Mesodermal cell (in vitro differentiated cells): ENCODE data around the gene POC1B.
A peak's percentile ranks its signal among the peaks of the same experiment; 100 is the strongest.

Experiments used
- H3K27ac ChIP-seq: 2 replicates; pipeline ENCODE4 v1.7.0; 2013; ENCODE audit warnings: mild to moderate bottlenecking, low read depth, low read length, moderate library complexity; ENCODE audit not compliant: severe bottlenecking
- H3K36me3 ChIP-seq: 2 replicates; pipeline ENCODE4 v1.7.1; 2013; ENCODE audit warnings: mild to moderate bottlenecking, low read length, moderate library complexity; ENCODE audit not compliant: control insufficient read depth, insufficient read depth
- H3K4me1 ChIP-seq: one replicate; pipeline ENCODE4 v1.7.1; 2013; ENCODE audit warnings: mild to moderate bottlenecking, low read length; ENCODE audit not compliant: insufficient read depth, control insufficient read depth, poor library complexity, severe bottlenecking
- H3K4me3 ChIP-seq: 2 replicates; pipeline ENCODE4 v1.7.0; 2013; ENCODE audit warnings: low read length, control low read depth, mild to moderate bottlenecking; ENCODE audit not compliant: insufficient read depth, poor library complexity, severe bottlenecking; ENCODE audit errors: extremely low read depth
- H3K9me3 ChIP-seq: 2 replicates; pipeline ENCODE4 v1.7.1; 2013; ENCODE audit warnings: mild to moderate bottlenecking, low read length, moderate library complexity; ENCODE audit not compliant: control insufficient read depth
- WGBS, 2 experiments: methylation state at CpG; one replicate each; pipeline ENCODE4 v1.1.5; 2013; ENCODE audit warnings: missing lambda C conversion rate in 2 of 2; ENCODE audit not compliant: insufficient coverage in 2 of 2; 5-methylcytosine and 5-hydroxymethylcytosine counted together

The POC1B gene

DNA sequence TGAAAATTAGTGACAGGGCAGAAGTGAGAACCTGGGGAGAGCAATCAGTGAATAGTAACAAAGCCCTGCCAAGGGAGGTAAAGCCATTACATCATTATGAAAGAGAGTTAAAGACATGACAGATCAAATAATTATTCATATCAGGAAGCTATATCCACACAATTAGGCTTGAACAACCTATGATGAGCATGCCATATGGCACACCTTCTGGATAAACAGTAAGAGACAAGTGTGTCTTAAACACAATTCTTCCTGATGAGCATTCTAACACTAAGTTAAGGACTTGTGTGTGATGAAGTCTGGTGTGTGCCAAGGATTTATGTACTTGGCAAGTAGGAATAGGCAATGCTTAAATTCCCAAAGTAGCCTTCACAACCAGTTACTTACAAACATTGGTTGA, 77.3 kb downstream of the POC1B start:
- no peak overlapping the region for H3K27ac ChIP-seq
- no peak overlapping the region for H3K4me3 ChIP-seq
- H3K4me1 ChIP-seq = peaks cover 23% of the 10 kb centered on the region
- no peaks in the 10 kb centered on the region for H3K36me3 ChIP-seq
- H3K9me3 ChIP-seq = no peaks in the 10 kb centered on the region

DNA sequence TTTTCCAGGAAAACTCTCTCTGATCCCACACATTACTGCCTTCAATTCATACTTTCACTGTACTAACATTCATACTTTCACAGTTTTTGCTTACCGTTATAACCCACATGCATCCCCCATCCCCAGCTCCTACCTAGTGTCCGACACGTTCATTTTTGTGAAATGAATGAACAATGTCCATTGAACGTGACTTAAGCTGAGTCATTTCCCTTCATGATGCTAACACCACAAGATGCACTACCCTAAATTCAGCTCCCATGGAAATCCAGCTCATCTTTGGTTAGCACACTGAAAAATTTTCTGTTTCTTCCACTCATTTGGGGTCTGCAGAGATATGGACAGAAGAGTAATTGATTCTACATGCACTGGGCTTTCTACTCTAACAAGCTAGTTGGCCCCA, 85.9 kb downstream of the POC1B start:
- H3K9me3 ChIP-seq = peaks cover 5% of the 10 kb centered on the region
- no peak overlapping the region for H3K4me3 ChIP-seq
- no peak overlapping the region for H3K27ac ChIP-seq
- no peaks in the 10 kb centered on the region for H3K36me3 ChIP-seq
- H3K4me1 ChIP-seq = no peaks in the 10 kb centered on the region
- WGBS, 2 experiments = 94 to 98% methylated on average over 4 of the region's 4 CpGs

DNA sequence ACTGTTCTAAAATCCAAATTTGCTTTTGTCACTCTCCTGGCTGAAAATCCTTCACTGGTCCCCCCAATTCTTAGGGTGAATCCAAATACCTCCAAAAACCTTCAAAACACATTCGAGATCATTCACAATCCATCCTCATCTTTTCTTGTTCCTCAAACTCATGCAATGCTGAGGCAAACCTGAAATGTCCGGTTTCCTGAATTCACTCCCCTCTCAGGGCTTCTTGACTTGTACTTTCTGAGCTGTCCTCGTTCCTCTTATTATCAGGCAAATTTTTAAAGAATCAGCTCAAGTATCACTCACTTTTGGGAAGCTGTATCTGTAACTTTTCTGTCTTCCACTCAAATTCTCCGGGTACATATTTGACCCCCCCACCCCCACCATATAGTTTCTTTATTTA, 88.6 kb downstream of the POC1B start:
- Histone ChIP-seq H3K4me1 (peaks cover 15% of the 10 kb centered on the region), H3K36me3 (no peaks in the 10 kb centered on the region), H3K4me3 (no peak overlapping the region), H3K9me3 (peaks cover 5% of the 10 kb centered on the region), H3K27ac (no peak overlapping the region)
- 92 to 99% methylated on average over 4 of the region's 4 CpGs for WGBS, 2 experiments

DNA sequence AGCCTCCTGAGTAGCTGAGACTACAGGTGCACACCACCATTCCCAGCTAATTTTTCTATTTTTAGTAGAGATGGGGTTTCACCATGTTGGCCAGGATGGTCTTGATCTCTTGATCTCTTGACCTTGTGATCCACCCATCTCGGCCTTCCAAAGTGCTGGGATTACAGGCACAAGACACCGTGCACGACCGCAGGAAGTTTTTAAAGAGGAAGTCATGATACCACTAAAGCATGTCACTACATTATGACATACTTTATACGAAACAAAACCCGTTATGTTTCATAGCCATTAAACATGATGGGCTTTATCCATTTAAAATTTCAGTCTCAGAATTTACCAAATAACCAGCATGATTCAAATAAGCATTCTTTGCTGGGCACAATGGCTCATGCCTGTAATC, 89.8 kb downstream of the POC1B start:
- Histone ChIP-seq H3K9me3 (peaks cover 5% of the 10 kb centered on the region), H3K4me1 (peaks cover 15% of the 10 kb centered on the region), H3K4me3 (no peak overlapping the region), H3K27ac (no peak overlapping the region), H3K36me3 (no peaks in the 10 kb centered on the region)
- WGBS, 2 experiments = 94 to 95% methylated on average over 3 to 6 of the region's 6 CpGs

DNA sequence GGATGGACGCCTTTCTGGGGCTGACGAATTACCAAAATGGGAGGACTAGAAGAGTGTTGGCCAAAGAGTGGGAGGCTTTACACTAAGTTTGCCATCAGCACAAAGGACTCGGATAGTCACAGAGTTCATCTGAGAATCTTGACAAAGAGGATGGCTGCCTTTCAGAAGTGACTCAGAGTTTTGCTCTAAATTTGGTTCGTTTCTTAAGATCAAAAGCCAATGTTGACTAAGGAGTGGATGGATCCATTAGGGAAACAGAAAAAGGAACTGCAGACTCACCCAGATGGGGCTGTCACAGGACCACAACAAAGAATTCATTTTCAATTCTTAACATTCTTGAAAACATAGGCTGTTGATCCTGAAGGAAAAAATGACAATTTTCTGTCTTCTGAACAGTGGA, 92.2 kb downstream of the POC1B start:
- WGBS, 2 experiments = 75 to 86% methylated on average over 4 of the region's 4 CpGs
- no peaks in the 10 kb centered on the region for H3K9me3 ChIP-seq

DNA sequence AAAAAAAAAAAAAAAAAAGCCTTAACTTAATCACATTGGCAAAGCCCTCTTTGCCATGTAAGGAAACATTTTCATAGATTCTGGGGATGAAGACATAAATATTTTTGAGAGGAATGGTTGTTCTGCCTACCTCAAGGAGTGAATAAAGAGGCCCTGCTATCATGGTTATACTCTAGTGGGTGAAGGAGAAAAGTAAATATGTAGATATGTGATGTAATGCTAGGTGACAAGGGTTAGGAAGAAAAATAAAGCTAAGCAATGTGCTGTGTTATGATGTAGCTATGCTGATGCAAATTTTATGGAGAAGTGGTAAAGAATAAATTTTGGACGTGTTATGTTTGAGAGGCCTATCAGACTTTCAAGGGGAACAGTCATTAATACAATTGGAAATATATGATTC, 93.5 kb downstream of the POC1B start:
- no peaks in the 10 kb centered on the region for H3K9me3 ChIP-seq
- no peak overlapping the region for H3K27ac ChIP-seq
- no peak overlapping the region for H3K4me3 ChIP-seq
- 93 to 100% methylated on average over 1 of the region's 1 CpG for WGBS, 2 experiments
- no peaks in the 10 kb centered on the region for H3K36me3 ChIP-seq
- H3K4me1 ChIP-seq = peaks cover 15% of the 10 kb centered on the region

More for the DNA sequence above, 92.2 kb downstream of the POC1B start:
- Histone ChIP-seq H3K27ac (peak overlapping the region; percentile 71), H3K4me3 (no peak overlapping the region), H3K4me1 (peaks cover 15% of the 10 kb centered on the region), H3K36me3 (no peaks in the 10 kb centered on the region)

DNA sequence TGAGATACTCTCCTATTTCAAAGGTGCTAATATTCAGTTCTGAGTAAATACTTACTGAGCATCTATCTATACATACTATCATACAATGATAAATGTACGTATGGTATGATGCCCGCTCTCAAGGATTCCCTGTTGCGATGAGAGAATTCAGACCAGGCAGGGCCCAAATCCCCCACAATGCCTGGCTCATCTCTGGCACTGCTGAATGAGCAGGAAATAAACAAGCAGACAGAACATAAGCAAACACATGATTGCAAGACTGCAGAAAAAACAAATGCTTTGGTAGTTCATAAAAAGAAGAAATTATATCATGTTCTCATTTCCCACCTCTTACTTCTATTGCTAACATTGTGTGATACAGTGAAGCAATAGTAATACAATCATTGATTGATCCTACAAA, 96.3 kb downstream of the POC1B start:
- H3K9me3 ChIP-seq = no peaks in the 10 kb centered on the region
- peaks cover 14% of the 10 kb centered on the region for H3K4me1 ChIP-seq
- 80% methylated on average over 1 of the region's 3 CpGs; no CpG with 5 or more reads in 1 of the 2 experiments for WGBS, 2 experiments
- H3K4me3 ChIP-seq = no peak overlapping the region
- H3K36me3 ChIP-seq = peaks cover 6% of the 10 kb centered on the region
- H3K27ac ChIP-seq = no peak overlapping the region

DNA sequence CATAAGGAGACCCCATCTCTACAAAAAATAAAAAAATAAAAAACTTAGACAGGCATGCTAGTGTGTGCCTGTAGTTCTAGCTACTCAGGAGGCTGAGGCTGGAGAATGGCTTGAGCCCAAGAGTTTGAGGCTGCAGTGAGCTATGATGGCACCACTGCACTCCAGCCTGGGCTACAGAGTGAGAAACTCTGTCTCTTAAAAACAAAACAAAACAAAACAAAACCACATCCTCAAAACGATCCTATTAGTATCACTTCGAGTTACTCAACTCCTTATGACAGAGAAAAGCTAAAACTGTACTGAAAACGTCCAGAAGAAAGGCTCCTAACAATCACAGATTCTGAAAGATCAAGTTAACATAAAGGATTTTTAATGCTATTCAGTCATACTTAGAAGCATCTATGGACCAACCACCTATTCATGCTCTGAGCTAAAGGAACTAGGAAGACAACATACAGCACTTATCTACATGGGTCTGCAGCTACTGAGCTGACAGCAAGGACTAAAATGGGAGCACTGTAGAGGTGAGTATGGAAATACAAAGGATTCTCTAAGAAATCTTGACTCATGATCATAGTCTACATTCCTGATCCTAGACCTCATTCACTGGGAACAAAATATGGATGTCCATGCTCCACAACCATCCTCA, 98.2 kb downstream of the POC1B start:
- no peaks in the 10 kb centered on the region for H3K4me1 ChIP-seq
- no peak overlapping the region for H3K4me3 ChIP-seq
- H3K36me3 ChIP-seq = peaks cover 12% of the 10 kb centered on the region
- no peak overlapping the region for H3K27ac ChIP-seq
- no peaks in the 10 kb centered on the region for H3K9me3 ChIP-seq
- WGBS, 2 experiments = 74 to 76% methylated on average over 2 to 3 of the region's 3 CpGs

DNA sequence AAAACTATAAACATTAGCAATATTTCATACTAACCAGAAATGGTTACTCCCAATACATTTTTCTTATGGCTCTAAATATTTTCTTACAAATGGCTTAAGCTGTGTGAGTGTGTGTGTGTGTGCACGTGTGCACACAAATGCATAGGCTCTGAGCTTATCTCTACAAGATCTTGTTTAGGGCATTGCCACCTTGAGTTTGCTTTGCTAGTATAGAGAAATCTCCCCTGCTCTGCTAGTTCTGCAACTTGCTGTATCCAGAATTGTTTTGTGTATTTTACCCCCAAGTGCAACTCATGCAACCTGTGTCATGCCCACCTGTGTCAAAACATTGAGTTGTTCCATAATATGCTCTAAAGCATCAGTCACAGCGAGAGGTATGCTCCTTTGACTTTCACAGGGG, 101.0 kb downstream of the POC1B start:
- peaks cover 9% of the 10 kb centered on the region for H3K4me1 ChIP-seq
- peaks cover 12% of the 10 kb centered on the region for H3K36me3 ChIP-seq
- H3K9me3 ChIP-seq = no peaks in the 10 kb centered on the region
- H3K4me3 ChIP-seq = no peak overlapping the region
- no peak overlapping the region for H3K27ac ChIP-seq
- 86% methylated on average over 1 of the region's 2 CpGs; no CpG with 5 or more reads in 1 of the 2 experiments for WGBS, 2 experiments

DNA sequence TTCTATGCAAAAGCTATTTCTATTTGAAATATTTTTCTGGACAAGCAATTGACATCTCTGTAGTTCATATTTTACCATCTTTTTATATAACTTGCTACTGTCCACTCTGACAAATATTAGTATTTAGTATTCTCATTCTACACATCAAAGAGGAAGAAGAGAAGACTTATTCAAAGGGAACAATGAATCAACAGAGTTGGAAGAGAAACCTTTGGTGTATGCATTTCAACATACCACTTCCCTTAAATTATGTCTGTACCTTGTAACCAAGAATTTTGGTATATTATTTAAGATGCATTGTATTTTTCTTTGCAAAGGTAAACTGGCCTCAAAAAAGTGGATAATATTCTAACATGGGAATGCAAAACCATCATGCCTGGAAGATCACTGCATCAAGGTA, 101.5 kb downstream of the POC1B start:
- Histone ChIP-seq H3K27ac (no peak overlapping the region), H3K4me3 (no peak overlapping the region), H3K9me3 (no peaks in the 10 kb centered on the region), H3K4me1 (peaks cover 9% of the 10 kb centered on the region), H3K36me3 (peaks cover 12% of the 10 kb centered on the region)

DNA sequence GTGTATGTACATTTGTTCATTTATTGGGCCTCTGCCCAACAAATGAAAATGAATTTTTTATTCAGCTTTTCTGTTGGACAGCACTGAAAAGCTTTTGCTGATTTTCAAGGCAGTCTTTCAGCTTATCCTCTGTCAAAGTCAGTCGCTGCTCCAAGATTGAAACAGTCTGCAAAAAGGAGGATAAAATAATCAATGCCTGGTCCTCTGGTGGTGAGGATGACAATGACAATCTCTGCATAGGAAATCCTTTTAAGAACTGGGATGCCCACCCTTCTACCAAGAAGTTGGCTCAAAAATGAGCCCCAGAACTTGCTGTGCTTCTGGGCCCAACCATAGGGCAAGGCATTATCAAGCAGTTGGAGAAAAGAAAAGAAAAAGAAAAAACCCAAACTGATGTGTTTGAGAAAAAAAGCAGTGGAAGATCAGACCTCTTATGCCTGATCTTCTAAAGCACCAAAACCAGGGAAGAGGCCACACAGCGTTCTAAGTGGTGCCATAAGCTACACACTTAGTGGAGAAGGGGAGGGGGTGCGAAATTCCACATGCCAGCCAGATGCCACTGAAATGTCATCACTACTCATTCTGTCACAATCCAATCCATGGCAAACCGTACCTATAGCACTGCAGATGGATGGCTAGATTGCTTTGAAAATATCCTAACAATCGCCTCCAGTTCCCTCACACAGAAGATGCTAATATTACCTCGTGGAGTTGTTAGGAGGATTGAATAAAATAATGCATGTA, 104.6 kb downstream of the POC1B start:
- no peak overlapping the region for H3K27ac ChIP-seq
- H3K4me1 ChIP-seq = peaks cover 13% of the 10 kb centered on the region
- no peaks in the 10 kb centered on the region for H3K9me3 ChIP-seq
- no peak overlapping the region for H3K4me3 ChIP-seq
- peaks cover 12% of the 10 kb centered on the region for H3K36me3 ChIP-seq
- WGBS, 2 experiments = 82 to 94% methylated on average over 2 of the region's 6 CpGs
